Suprapubic skin (tissue), 4 donors: ENCODE results near the gene CAMSAP1. TPM values are rescaled to one million over a fixed set of nuclear protein-coding genes. Genes with fewer than 3 reads are reported as not detected.

ENCODE experiments used
- DNase-seq, 2 donors: peaks; one replicate each; pipeline ENCODE4 v3.0.0-alpha.2; 2019; ENCODE audit warnings: low spot score in 2 of 2
- H3K27ac ChIP-seq: fragments of 200-600 bp; sonication (generic); one replicate; pipeline ENCODE4 v1.5.1; 2019
- H3K27me3 ChIP-seq: fragments of 200-600 bp; sonication (generic); one replicate; pipeline ENCODE4 v1.5.1; 2019
- H3K36me3 ChIP-seq: fragments of 200-600 bp; sonication (generic); one replicate; pipeline ENCODE4 v1.5.1; 2019
- H3K4me1 ChIP-seq: fragments of 200-600 bp; sonication (generic); one replicate; pipeline ENCODE4 v1.5.1; 2019
- H3K4me3 ChIP-seq: fragments of 200-600 bp; sonication (generic); one replicate; pipeline ENCODE4 v1.5.1; 2019; ENCODE audit warnings: mild to moderate bottlenecking
- H3K9me3 ChIP-seq: fragments of 200-600 bp; sonication (generic); one replicate; pipeline ENCODE4 v1.5.1; 2019
- CTCF ChIP-seq, 2 donors: fragments of 200-600 bp in 1 of 2; fragments of 450-650 bp in 1 of 2; sonication (generic) in 1 of 2; IDR thresholded peaks; one replicate each; pipeline ENCODE4 v1.5.1; 2016 to 2019; ENCODE audit warnings: antibody characterized with exemption in 2 of 2, mild to moderate bottlenecking in 1 of 2, moderate library complexity in 1 of 2
- EP300 ChIP-seq: sonication (generic); formaldehyde crosslinking; IDR thresholded peaks from one replicate; pipeline ENCODE4 v1.6.1; 2017; ENCODE audit warnings: antibody characterized with exemption
- POLR2A ChIP-seq, 2 donors: fragments of 450-650 bp; IDR thresholded peaks; one replicate each; pipeline ENCODE4 v1.6.1; 2017; ENCODE audit warnings: antibody characterized with exemption in 2 of 2, mild to moderate bottlenecking in 2 of 2, moderate library complexity in 2 of 2
- POLR2AphosphoS5 ChIP-seq, 3 donors: sonication (generic); formaldehyde crosslinking; IDR thresholded peaks; one replicate each; pipeline ENCODE4 v1.6.1; 2017; ENCODE audit warnings: antibody characterized with exemption in 3 of 3
- WGBS: methylation state at CpG from one replicate; pipeline ENCODE4 v1.1.5; 2018; 5-methylcytosine and 5-hydroxymethylcytosine counted together
- total RNA-seq, 4 donors: library from RNA; depleted of rRNA; stranded (reverse); fragments of >200 nt; gene quantifications; one replicate each; pipeline ENCODE4 v1.1.0, GENCODE V29; 2016

Gene CAMSAP1
- total RNA-seq, 4 donors from 2014 or later: 42.0 to 58.3 (median 54.9) TPM

GRCh38 chr9:135790356-135790755, 117.0 kb downstream of the CAMSAP1 start:
- Histone ChIP-seq H3K27ac (no peak overlapping the region), H3K4me1 (no peaks in the 10 kb centered on the region), H3K27me3 (peaks cover 31% of the 10 kb centered on the region), H3K36me3 (no peaks in the 10 kb centered on the region), H3K4me3 (no peak overlapping the region), H3K9me3 (no peaks in the 10 kb centered on the region)
- DNase-seq: no peak
- WGBS: 90% methylated on average over 6 of the region's 10 CpGs
- no peak for TF ChIP-seq EP300
- TF ChIP-seq POLR2A (IDR thresholded peaks at IDR 0.05): no peak
- TF ChIP-seq POLR2AphosphoS5 (IDR thresholded peaks at IDR 0.05): no peak
- no peak for TF ChIP-seq CTCF (IDR thresholded peaks at IDR 0.05)

- H3K4me3 ChIP-seq: no peak overlapping the region
- H3K4me1 ChIP-seq: no peaks in the 10 kb centered on the region
- H3K27me3 ChIP-seq: peaks cover 35% of the 10 kb centered on the region
- no peaks in the 10 kb centered on the region for H3K36me3 ChIP-seq
- WGBS: 81% methylated on average over 3 of the region's 13 CpGs
- H3K27ac ChIP-seq: no peak overlapping the region
- DNase-seq: no peak
- TF ChIP-seq CTCF (IDR thresholded peaks at IDR 0.05): no peak
- TF ChIP-seq EP300: no peak
- TF ChIP-seq POLR2A (IDR thresholded peaks at IDR 0.05): no peak
- no peak for TF ChIP-seq POLR2AphosphoS5 (IDR thresholded peaks at IDR 0.05)
- no peaks in the 10 kb centered on the region for H3K9me3 ChIP-seq
Measured at GRCh38 chr9:135789838-135790291, 117.5 kb downstream of the CAMSAP1 start.

- no peaks in the 10 kb centered on the region for H3K36me3 ChIP-seq
- H3K27ac ChIP-seq: no peak overlapping the region
- peaks cover 39% of the 10 kb centered on the region for H3K27me3 ChIP-seq
- no peak for DNase-seq
- H3K4me1 ChIP-seq: no peaks in the 10 kb centered on the region
- H3K9me3 ChIP-seq: no peaks in the 10 kb centered on the region
- H3K4me3 ChIP-seq: no peak overlapping the region
- 88% methylated on average over 14 of the region's 36 CpGs for WGBS
- TF ChIP-seq EP300 (no peak), POLR2AphosphoS5 (IDR thresholded peaks at IDR 0.05) (no peak), POLR2A (IDR thresholded peaks at IDR 0.05) (no peak), CTCF (IDR thresholded peaks at IDR 0.05) (no peak)
Measured at GRCh38 chr9:135788576-135789300, 118.6 kb downstream of the CAMSAP1 start.

- Histone ChIP-seq H3K36me3 (no peaks in the 10 kb centered on the region), H3K27ac (no peak overlapping the region), H3K27me3 (peaks cover 43% of the 10 kb centered on the region), H3K9me3 (no peaks in the 10 kb centered on the region), H3K4me3 (no peak overlapping the region), H3K4me1 (no peaks in the 10 kb centered on the region)
- WGBS: 84% methylated on average over 22 of the region's 38 CpGs
- no peak for DNase-seq
- TF ChIP-seq EP300: no peak
- TF ChIP-seq CTCF (IDR thresholded peaks at IDR 0.05): no peak
- TF ChIP-seq POLR2AphosphoS5 (IDR thresholded peaks at IDR 0.05): no peak
- no peak for TF ChIP-seq POLR2A (IDR thresholded peaks at IDR 0.05)
Measured at GRCh38 chr9:135787776-135788575, 119.4 kb downstream of the CAMSAP1 start.

GRCh38 chr9:135787317-135787716, 120.0 kb downstream of the CAMSAP1 start:
- H3K27ac ChIP-seq: no peak overlapping the region
- H3K36me3 ChIP-seq: no peaks in the 10 kb centered on the region
- no peaks in the 10 kb centered on the region for H3K4me1 ChIP-seq
- no peak for DNase-seq
- WGBS: 68% methylated on average over 12 of the region's 16 CpGs
- TF ChIP-seq CTCF (IDR thresholded peaks at IDR 0.05) (no peak), POLR2AphosphoS5 (IDR thresholded peaks at IDR 0.05) (no peak), POLR2A (IDR thresholded peaks at IDR 0.05) (no peak), EP300 (no peak)
- no peak overlapping the region for H3K4me3 ChIP-seq
- no peaks in the 10 kb centered on the region for H3K9me3 ChIP-seq
- peaks cover 49% of the 10 kb centered on the region for H3K27me3 ChIP-seq
